Measurements from ENCODE around the gene GRAMD1A.

Gene GRAMD1A

DNA sequence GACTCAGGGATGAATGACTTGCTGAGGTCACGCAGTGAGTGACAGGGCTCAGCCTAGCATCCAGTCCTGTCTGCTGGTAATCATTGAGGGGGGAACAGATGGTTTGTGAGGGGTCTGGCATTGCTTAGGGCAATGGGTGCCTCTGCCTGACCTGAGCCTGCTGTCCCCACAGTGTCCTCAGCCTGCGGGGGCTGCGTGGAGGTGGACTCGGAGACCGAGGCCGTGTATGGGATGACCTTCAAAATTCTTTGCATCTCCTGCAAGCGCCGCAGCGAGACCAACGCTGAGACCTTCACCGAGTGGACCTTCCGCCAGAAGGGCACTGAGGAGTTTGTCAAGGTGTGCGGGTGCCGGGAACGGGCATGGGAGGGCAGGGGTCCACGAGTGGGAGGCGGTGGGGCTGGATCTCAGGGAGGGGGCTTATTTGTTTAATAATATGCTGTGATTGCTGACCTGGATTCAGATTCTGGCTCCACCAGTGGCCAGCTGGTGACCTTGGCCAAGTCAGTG is 32.3 kb downstream of the GRAMD1A start:
- TF ChIP-seq, protein P1, sequence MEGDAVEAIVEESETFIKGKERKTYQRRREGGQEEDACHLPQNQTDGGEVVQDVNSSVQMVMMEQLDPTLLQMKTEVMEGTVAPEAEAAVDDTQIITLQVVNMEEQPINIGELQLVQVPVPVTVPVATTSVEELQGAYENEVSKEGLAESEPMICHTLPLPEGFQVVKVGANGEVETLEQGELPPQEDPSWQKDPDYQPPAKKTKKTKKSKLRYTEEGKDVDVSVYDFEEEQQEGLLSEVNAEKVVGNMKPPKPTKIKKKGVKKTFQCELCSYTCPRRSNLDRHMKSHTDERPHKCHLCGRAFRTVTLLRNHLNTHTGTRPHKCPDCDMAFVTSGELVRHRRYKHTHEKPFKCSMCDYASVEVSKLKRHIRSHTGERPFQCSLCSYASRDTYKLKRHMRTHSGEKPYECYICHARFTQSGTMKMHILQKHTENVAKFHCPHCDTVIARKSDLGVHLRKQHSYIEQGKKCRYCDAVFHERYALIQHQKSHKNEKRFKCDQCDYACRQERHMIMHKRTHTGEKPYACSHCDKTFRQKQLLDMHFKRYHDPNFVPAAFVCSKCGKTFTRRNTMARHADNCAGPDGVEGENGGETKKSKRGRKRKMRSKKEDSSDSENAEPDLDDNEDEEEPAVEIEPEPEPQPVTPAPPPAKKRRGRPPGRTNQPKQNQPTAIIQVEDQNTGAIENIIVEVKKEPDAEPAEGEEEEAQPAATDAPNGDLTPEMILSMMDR (IDR thresholded peaks at IDR 0.05; ENCODE audit: borderline replicate concordance, insufficient read depth, low read depth, low read length) = no peak

GRCh38 chr19:35033067-35034004 is 33.2 kb downstream of the GRAMD1A start:
- H3K4me3 ChIP-seq (ENCODE audit: low read depth, low read length) = no peak overlapping the region
- TF ChIP-seq, protein P1 (IDR thresholded peaks at IDR 0.05; ENCODE audit: borderline replicate concordance, insufficient read depth, low read depth, low read length) = no peak

More for the DNA sequence above, 32.3 kb downstream of the GRAMD1A start:
- H3K4me3 ChIP-seq (ENCODE audit: low read depth, low read length) = no peak overlapping the region

DNA sequence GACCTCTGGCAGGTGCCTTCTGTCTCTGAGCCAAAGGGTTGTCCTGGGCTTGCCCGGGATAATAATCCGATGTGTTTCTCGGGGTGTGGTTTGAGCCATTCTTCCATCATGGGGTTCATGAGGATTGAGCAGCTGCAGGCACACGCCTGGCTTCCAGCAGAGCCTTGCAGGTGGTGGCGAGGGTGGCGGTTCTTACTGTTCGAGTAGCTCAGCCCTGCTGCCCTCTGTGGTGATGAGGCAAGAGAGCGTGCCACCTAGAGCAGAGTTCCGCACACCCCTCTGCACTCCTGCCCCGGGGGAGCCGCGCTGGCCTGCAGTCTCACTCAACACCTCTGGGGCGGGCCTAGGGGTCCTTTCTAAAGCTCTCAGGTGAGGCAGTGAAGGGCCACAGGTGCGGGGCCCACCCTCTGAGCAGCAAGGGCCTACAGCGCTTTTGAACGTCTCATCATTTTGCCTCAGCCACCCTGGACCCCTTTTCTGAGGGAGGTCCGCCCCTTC is 33.9 kb downstream of the GRAMD1A start:
- H3K4me3 ChIP-seq (ENCODE audit: low read depth, low read length) = no peak overlapping the region
- TF ChIP-seq, protein P1 (IDR thresholded peaks at IDR 0.05; ENCODE audit: borderline replicate concordance, insufficient read depth, low read depth, low read length) = no peak

DNA sequence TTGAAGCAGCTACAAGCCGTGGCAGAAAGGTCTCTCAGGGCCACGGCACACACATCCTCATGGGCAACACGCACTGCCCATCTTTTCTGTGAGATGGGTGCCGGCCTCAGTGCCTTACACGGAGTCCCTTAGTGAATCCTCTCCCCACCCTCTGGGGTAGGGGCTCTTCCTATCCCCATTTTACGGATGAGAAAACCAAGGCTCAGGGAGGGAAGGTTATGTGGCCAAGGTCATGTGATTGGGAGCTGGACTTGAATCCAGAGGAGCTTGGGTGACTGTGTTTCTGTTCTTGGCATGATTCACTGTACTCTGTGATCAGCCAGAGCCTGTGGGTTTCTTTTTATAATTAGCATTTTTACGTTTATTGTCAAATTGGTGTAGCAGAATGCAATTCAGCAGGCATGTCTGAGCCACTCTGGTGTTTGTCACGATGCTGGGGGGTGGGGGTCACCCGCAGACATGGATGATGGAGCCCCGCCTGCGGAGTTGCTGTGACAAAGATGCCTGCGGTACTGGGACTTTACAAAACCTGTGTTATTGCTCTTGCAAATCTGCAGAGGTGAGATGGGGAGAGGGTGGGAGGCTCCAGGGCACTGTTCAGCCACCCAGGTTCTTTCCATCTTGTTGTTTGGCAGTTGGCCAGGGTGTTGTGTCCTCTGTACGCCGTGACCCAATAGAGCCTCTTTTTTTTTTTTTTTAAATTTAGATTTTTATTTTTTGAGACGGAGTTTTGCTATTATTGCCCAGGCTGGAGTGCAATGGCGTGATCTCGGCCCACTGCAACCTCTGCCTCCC is 34.7 kb downstream of the GRAMD1A start:
- TF ChIP-seq, protein P1 (IDR thresholded peaks at IDR 0.05; ENCODE audit: borderline replicate concordance, insufficient read depth, low read depth, low read length) = no peak
- H3K4me3 ChIP-seq (ENCODE audit: low read depth, low read length) = no peak overlapping the region

GRCh38 chr19:35037716-35038622 is 37.8 kb downstream of the GRAMD1A start:
- H3K4me3 ChIP-seq (ENCODE audit: low read depth, low read length) = no peak overlapping the region

More at GRCh38 chr19:35037716-35038622, 37.8 kb downstream of the GRAMD1A start:
- TF ChIP-seq, protein P1 (IDR thresholded peaks at IDR 0.05; ENCODE audit: borderline replicate concordance, insufficient read depth, low read depth, low read length) = no peak
